PC-3 (cell line): ENCODE measurements around the gene GAB1.

ENCODE experiments used
- CTCF ChIP-seq: fragments of 300-600 bp; sonication (generic); conservative IDR thresholded peaks from 2 replicates; pipeline ENCODE4 v1.5.1; 2017; ENCODE audit warnings: antibody characterized with exemption, low read depth, mild to moderate bottlenecking, low read length
- EZH2 ChIP-seq: fragments of 300-600 bp; sonication (generic); IDR thresholded peaks from one replicate; pipeline ENCODE4 v1.6.1; 2017; ENCODE audit warnings: antibody characterized with exemption, mild to moderate bottlenecking, low read length; ENCODE audit not compliant: unreplicated experiment

- TF ChIP-seq CTCF (no peak), EZH2 (no peak)
Measured at GRCh38 chr4:143364063-143364462, 27.4 kb downstream of the GAB1 start.
